ENCODE measurements around the gene GDI2. TPM values are rescaled to one million over a fixed set of nuclear protein-coding genes. Genes with fewer than 3 reads are reported as not detected.

The GDI2 gene
- total and polyA plus RNA-seq, 7 donors: 178 to 238 (median 203) TPM

DNA sequence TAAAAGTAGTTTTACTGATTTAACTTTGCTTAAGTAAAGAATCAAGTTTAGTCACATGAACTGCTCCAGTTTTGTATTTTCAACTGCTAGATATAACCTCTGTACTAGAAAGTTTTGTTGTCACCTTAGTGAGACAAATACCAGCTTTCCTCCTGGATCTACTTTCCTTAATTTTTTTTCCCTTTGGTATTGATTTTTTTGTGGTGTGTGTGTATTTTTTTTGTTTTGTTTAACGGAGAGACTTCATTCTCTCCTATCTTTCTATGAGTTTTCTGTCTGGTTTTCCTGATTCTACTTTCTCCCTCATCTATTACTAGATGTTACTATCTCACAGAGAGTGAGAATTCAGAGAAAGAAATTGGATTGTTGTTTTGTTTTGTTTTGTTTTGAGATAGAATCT is 76.6 kb downstream of the GDI2 start:
- Histone ChIP-seq H3K36me3 (peaks cover 0 to 51% (median 5%) of the 10 kb centered on the region in 4 donors), H3K4me1 (no peaks in the 10 kb centered on the region), H3K9me3 (no peaks in the 10 kb centered on the region), H3K27me3 (no peaks in the 10 kb centered on the region), H3K4me3 (no peak overlapping the region), H3K27ac (no peak overlapping the region)
- intact Hi-C loops (cut with DNase I): no loop called here
- 86 to 89% methylated on average over 1 of the region's 1 CpG for WGBS, 2 donors
- DNase-seq: no peak
- TF ChIP-seq EP300 (IDR thresholded peaks at IDR 0.05) (no peak), POLR2AphosphoS5 (IDR thresholded peaks at IDR 0.05) (no peak), POLR2A (IDR thresholded peaks at IDR 0.05) (no peak)
- TF ChIP-seq, protein P1, sequence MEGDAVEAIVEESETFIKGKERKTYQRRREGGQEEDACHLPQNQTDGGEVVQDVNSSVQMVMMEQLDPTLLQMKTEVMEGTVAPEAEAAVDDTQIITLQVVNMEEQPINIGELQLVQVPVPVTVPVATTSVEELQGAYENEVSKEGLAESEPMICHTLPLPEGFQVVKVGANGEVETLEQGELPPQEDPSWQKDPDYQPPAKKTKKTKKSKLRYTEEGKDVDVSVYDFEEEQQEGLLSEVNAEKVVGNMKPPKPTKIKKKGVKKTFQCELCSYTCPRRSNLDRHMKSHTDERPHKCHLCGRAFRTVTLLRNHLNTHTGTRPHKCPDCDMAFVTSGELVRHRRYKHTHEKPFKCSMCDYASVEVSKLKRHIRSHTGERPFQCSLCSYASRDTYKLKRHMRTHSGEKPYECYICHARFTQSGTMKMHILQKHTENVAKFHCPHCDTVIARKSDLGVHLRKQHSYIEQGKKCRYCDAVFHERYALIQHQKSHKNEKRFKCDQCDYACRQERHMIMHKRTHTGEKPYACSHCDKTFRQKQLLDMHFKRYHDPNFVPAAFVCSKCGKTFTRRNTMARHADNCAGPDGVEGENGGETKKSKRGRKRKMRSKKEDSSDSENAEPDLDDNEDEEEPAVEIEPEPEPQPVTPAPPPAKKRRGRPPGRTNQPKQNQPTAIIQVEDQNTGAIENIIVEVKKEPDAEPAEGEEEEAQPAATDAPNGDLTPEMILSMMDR (IDR thresholded peaks at IDR 0.05): no peak

DNA sequence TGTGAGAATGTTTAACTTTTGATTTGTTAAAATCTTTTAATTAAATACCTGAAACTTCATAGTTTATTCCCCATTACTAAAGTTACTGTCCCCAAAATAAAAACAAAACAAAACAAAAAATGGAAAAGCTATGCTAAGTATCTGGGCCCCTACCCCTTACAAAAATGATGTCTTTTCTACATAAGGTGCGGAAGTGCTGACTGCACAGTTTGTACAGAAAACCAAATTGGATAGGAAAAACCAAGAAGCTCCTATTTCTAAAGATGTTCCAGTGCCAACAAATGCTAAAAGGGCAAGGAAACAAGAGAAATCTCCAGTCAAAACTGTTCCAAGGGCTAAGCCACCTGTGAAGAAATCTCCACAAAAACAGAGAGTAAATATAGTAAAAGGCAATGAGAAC is 78.1 kb downstream of the GDI2 start:
- TF ChIP-seq, protein P1 (IDR thresholded peaks at IDR 0.05): no peak
- no peak for TF ChIP-seq EP300 (IDR thresholded peaks at IDR 0.05)
- no peak for TF ChIP-seq POLR2AphosphoS5 (IDR thresholded peaks at IDR 0.05)
- no peak for TF ChIP-seq POLR2A (IDR thresholded peaks at IDR 0.05)
- DNase-seq: no peak
- no peak overlapping the region for H3K4me3 ChIP-seq
- no peaks in the 10 kb centered on the region for H3K27me3 ChIP-seq
- H3K4me1 ChIP-seq: no peaks in the 10 kb centered on the region
- H3K27ac ChIP-seq: no peak overlapping the region
- peaks cover 0 to 53% (median 12%) of the 10 kb centered on the region in 4 donors for H3K36me3 ChIP-seq
- no peaks in the 10 kb centered on the region for H3K9me3 ChIP-seq
- intact Hi-C loops (cut with DNase I): no loop called here
- 96 to 99% methylated on average over 1 of the region's 1 CpG for WGBS, 2 donors

DNA sequence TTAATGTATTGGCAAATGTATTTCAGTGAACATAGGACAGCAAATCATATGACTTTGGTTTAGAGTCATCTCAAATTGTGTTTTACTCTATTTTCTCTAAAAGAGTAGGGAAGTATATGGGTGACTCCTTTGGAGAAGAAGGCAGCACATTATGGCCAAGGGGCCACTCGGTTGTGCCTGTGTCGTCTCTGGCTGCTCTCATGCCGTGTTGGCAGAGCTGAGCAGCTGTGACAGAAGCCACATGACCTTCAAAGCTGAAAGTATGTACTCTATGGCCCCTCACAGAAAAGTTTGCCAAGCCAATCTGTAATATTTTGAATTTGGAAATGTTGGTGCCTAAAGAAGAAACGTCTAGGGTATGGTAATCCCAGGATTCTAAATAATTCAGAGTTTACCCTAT is 81.1 kb downstream of the GDI2 start:
- Histone ChIP-seq H3K9me3 (no peaks in the 10 kb centered on the region), H3K27ac (no peak overlapping the region), H3K36me3 (peaks cover 0 to 64% (median 10%) of the 10 kb centered on the region in 4 donors), H3K27me3 (no peaks in the 10 kb centered on the region), H3K4me1 (no peaks in the 10 kb centered on the region), H3K4me3 (no peak overlapping the region)
- intact Hi-C loops (cut with DNase I): no loop called here
- 83 to 84% methylated on average over 4 of the region's 4 CpGs for WGBS, 2 donors
- TF ChIP-seq POLR2AphosphoS5 (IDR thresholded peaks at IDR 0.05): no peak
- no peak for DNase-seq

DNA sequence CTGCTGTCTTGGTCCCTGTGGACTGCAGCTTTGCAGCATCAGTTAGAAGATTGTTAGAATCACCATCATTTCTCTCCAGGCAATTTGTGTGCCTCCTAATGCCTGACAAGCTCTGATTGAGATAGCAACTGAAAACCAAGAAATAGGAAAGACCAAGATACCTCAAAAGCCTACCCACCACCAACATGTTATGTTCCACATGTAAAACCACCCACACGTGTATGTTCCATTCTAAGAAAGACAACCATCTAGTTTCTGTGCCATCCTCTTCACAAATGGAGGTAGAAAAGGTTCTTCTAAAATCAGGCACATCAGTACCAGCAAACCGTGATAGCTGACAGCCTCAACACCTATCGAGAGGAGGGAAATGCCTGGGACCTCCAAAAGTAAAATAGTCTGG is 81.7 kb downstream of the GDI2 start:
- DNase-seq: no peak
- H3K27me3 ChIP-seq: no peaks in the 10 kb centered on the region
- intact Hi-C loops (cut with DNase I): no loop called here
- H3K4me3 ChIP-seq: no peak overlapping the region
- H3K4me1 ChIP-seq: no peaks in the 10 kb centered on the region
- TF ChIP-seq, protein P1 (IDR thresholded peaks at IDR 0.05): no peak
- no peak for TF ChIP-seq EP300 (IDR thresholded peaks at IDR 0.05)
- no peak for TF ChIP-seq POLR2AphosphoS5 (IDR thresholded peaks at IDR 0.05)
- TF ChIP-seq POLR2A (IDR thresholded peaks at IDR 0.05): no peak
- H3K9me3 ChIP-seq: no peaks in the 10 kb centered on the region
- 61 to 86% methylated on average over 3 of the region's 3 CpGs for WGBS, 2 donors
- H3K36me3 ChIP-seq: peaks cover 0 to 66% (median 10%) of the 10 kb centered on the region in 4 donors
- no peak overlapping the region for H3K27ac ChIP-seq

DNA sequence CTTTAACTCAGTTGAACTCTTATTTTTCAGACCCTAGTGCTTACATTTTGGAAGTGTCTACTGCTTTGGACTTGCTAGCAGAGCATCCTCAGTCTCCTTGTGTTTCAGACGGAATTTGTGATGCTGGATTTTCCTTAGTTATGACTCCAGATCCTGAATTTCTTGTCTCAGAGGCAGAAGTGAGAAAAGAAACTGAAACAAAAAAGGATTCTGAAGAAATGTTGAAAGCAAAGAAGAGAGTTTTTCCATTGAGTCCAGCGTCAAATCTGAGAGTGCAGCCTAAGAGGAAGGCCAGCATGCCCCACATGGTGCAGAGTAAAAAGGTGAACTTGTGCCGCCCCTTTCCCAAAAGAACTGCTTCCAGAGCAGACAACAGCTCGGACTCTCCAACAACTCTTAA is 82.5 kb downstream of the GDI2 start:
- Histone ChIP-seq H3K4me3 (no peak overlapping the region), H3K27ac (no peak overlapping the region), H3K27me3 (no peaks in the 10 kb centered on the region), H3K9me3 (no peaks in the 10 kb centered on the region), H3K36me3 (peaks cover 0 to 60% (median 10%) of the 10 kb centered on the region in 4 donors), H3K4me1 (no peaks in the 10 kb centered on the region)
- 89 to 90% methylated on average over 4 of the region's 4 CpGs for WGBS, 2 donors
- TF ChIP-seq POLR2AphosphoS5 (IDR thresholded peaks at IDR 0.05): no peak
- no peak for TF ChIP-seq EP300 (IDR thresholded peaks at IDR 0.05)
- no peak for TF ChIP-seq POLR2A (IDR thresholded peaks at IDR 0.05)
- TF ChIP-seq, protein P1 (IDR thresholded peaks at IDR 0.05): no peak
- intact Hi-C loops (cut with DNase I): no loop called here
- no peak for DNase-seq
